GM21360 (cell line): ENCODE data around the gene DVL1.

ENCODE experiments used
- ATAC-seq: cut with Tn5 transposase; IDR thresholded peaks from one replicate; pipeline ENCODE4 v1.9.1; 2021; ENCODE audit warnings: mild to moderate bottlenecking, moderate library complexity; ENCODE audit not compliant: unreplicated experiment

DVL1 gene

DNA sequence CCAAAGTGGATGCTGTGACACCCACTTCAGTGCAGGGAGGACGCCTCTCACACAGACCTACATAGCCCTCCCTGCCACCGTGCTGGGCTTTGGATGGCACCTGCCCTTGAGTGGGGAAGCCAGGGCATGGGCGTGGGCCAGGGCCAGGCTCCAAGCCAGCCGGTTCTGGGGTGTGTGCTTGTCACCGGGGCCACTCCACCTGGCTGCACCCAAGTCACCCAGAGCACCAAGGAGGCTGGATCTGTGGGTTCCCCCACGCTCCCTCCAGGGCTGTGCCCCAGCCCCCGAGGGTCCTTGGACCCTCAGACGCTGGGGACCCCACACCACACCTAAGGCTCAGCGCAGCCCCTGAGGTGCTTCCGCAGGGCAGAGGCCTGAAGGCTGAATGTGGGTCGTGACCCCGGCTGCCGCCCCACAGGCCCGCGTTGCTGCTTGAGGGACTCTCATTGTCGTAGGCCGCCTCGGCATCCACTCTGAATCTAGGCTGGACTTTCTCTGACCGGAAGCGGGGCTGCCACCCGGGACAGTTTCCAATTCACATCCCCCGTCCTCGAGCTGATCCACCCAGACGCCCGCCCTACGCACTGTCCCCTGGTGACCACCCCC is 7.7 kb upstream of the DVL1 start:
- no peak for ATAC-seq

DNA sequence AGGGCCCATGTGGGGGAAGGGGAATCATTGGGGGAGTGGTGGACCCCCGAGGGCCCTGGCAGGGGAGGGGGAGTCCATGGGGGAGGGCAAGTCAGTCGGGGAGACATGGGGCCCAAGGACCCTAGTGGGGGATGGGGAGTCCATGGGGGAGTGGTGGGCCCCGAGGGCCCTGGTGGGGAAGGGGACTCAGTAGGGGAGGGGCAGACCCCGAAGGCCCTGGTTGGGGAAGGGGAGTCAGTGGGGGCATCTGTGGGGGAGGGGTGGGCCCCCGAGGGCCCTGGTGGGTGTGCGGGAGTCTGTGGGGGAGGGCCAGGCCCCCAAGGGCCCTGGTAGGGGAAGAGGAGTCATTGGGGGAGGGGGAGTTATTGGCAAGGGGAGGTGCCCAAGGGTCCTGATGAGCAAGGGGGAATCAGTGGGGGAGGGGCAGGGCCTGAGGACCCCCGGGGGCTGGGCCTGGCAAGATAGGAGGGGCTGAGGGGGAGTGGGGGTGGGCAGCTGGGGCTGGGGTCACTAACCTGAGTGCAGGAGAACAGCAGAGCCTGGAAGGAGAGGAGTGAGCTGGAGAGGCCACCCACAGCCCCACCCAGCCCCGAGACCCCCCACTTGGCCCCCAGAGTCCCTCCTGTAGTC is 7.1 kb upstream of the DVL1 start:
- no peak for ATAC-seq

DNA sequence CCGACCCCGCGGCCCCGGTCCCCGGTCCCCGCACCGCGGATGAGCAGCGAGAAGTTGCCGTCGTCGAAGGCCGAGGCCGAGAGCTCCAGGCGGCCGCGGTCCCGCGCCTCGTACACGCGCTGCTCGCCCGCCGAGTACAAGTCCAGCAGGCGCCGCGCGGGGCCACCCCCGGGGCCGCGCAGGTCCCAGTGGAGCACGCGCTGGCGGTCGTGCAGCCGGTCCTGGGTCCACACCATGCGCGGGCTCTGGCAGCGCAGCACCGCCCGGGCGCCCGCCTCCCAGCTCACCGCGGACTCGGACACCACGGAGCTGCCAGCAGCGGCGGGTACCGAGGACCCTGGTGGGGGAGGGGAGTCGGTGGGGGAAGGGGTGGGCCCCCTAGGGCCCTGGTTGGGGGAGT is 6.2 kb upstream of the DVL1 start:
- no peak for ATAC-seq

DNA sequence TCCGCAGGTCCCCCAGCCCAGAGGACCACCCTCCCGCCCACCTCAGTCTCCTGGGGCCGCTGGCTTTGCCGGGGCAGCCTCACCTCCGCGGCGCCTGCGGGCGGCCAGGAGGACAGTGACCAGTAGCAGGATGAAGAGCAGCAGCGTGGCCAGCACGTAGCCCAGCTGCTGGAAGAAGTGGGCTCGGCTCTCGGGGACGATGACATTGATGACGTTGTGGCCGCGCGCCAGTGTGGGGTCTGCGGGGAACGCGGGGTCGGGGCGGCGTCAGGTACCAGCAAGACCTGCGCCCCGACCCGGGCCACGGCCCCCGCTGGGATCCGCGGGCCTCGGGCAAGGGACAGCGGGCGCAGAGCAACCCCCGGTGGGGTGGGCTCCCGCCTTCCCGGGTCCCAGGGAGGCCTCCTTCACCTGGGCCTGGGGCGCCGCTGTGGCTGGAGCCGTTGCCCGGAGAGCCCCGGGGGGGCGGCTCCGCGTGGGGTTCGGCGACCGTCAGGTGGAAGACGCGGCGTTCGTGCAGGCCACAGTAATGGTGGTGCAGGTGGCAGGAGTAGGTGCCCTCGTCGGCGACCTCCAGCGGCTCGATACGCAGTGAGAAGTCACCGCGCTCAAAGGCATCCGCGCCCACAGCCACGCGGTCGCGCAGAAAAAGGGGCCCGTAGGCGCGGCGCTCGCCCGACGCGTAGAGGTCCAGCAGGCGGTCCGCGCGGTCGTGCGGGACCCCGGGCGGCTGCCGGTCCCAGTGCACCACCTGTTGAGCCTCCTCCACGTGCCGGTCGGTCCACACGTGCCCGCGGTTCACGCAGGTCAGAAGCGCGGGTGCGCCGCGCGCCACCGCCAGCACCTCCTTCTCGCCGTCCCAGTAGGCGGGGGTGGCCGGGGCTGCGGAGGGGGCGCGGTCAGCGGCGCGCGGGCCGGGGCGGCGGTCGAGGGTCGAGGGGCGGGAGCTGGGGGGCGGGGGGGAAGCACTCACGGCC is 5.3 kb upstream of the DVL1 start:
- no peak for ATAC-seq

DNA sequence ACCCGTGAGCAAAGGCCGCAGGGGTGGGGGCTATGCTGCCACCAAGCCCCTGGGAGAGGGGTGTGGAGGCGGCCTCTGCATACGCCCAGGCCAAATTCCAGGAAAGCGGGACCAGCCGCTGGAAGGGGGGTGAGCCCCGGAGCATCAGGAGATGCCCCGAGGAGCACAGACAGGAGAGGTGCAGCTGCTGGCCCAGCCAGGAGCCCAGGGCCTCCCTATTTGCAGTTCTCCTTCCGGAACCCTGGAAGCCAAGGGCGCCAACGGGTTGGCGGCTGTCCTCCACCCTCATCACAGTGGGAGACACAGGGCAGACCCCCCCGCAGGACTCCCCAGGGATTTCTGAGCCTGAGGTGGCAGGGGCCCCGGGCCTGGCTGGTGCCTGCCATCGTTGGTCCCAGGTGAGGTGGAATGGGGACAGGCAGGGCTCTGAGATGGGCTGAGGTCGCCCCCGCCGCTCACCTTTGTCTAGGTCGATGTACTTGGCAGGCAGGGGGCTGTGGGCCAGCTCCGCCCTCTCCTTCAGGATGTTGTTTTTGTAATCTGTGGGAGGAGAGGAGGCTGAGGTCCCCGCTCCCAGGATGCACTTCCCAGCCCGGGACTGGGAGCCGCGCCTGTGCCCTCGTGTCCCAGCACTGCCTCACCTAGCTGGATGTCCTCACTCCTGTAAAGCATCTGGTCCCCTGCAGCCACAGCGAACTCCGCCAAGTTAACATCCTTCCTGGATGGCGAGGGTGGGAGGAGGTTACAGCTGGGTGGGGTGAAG is 4.4 kb upstream of the DVL1 start:
- no peak for ATAC-seq

DNA sequence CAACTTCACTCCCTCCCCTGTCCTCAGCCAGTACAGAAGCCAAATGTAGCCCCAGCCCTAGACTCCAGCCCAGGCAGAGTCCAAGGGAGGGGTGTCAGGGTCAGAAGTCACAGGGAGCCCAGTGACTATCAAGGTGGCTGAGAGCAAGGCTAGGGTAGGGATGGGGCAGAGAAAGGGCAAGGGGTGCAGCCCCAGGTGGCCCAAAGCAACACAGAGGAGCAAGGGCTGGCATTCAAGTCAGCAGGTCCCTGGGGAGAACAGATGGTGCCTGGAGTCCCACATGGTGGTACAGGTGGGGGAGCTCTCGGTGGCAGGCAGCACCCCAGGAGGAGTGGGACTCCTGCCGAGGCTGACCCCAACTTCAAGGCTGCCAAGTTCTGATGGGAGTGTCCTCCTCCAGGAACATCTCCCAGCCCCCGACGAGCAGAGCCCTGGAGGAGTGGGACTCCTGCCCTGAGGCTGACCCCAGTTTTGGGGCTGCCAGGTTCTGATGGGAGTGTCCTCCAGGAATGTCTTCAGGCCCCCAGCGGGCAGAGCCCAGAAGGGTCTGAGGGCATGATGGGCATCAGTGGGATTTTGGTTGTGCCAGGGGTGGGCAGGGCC is 3.7 kb upstream of the DVL1 start:
- no peak for ATAC-seq

DNA sequence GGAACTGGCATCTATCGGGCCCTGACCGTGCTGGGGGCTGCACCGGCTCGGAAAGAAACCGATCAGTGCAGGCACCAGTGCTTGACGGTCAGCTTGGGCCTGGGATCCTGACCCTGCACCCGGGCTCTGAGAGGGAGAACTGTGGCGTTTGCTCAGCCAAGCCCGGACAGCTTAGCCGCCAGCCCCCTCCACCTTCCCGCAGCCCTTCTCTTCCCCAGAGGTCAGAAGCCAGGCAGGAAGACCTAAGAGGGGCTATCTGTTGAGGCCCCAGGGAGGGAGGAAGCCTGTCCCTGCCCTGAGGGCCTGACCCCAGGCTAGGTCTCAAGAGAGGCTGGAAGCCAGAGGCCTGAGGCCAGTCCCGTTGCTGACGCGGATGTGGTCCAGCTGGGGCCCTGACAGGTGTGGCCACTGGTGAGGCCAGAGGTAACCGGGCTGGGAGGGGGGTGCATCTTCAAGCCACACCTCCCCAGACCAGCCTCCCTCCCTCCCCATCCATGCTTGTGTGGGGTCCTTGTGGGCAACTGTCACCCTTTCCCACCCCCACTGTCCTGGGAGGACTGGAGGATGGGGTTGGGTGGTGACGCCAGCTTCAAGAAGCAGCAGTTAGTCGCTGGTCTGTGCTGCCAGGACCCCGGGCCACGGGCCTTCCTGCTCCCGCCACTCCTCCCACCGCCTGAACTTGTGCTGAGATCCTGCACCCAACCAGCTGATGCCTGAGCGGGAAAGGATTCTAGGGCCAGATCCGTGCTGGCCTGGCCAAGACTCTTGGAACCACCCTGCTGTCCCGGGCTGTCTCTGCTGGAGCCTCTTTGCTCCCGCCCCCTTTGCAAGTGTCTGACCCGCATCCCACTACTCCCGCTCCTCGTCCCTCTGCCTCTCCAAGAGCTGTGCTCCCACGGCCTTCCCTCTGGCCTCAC is 2.6 kb upstream of the DVL1 start:
- ATAC-seq = no peak

DNA sequence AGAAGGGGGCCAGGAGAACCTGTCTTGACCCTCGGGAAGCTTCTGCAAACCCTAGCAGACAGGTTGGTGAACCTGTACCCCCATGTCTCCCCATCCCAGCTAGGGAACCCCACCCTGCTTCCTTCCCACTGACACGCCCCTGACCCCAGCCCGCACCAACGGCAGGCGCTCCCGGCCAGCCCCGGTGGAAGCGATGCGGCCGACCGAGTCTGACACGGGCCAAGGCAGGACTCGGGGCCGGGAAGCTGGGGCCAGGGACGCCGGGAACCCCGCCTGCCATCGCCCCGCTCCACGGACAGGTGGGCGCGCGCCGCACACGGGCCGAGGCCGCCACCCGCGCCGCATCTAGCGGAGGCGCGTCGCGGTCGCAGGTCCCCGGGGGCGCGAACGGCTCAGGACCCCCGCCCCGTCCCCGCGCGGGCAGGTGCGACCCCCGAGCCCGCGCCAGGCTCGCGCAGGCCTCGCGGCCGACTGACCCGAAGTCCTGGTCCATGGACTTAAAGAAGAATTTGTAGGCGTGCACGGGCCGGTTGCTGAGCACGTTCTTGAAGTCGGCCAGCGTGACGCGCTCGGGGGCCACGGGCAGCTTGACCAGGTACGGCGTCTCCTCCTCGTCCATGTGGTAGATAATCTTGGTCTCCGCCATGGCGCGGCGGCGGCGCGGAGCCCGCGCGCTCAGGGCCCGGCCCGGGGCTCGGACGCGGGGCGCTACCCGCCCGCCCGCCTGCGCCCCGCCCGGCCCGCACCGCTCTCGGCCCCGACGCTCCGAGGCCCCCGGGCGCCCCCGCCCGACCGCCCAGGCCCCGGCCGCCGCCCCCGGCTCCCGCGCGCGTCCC is 580 bp downstream of the DVL1 start:
- ATAC-seq = peak; percentile 23

DNA sequence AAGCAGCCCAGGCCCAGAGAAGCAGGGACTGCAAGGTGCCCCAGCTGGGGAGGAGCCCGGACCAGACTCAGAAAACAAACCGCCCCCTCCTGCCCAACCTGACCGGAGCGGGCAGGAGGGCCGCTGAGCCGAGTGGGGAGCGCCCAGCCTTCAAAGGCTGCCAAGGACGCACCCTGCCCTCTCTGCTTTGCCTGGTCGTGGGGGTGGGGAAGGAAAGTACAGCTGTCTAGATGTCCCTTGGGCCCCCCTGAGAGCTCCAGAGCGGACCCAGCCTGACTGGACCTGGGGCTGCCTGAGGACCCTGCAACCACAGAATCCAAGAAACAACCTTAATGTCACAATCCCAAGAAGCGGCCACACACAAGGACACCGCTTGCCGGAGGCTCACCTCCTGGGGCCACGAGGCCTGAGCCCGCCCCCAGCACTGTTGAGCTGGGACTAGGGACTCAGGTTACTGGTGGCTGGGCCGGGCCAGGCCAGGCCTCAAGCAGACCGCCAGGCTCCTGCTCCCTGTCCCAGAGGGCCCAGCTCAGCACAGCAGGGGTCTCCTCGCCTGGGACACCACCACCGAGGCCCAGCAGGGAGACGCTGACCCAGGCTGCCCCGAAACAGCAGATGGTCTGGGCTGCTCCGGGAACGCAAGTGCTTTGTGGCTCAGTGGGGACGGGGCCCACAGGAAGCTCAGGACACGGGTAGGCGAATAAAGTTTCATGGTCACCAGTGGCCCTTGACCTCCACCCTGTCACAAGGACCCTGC is 1.4 kb downstream of the DVL1 start:
- ATAC-seq = no peak

DNA sequence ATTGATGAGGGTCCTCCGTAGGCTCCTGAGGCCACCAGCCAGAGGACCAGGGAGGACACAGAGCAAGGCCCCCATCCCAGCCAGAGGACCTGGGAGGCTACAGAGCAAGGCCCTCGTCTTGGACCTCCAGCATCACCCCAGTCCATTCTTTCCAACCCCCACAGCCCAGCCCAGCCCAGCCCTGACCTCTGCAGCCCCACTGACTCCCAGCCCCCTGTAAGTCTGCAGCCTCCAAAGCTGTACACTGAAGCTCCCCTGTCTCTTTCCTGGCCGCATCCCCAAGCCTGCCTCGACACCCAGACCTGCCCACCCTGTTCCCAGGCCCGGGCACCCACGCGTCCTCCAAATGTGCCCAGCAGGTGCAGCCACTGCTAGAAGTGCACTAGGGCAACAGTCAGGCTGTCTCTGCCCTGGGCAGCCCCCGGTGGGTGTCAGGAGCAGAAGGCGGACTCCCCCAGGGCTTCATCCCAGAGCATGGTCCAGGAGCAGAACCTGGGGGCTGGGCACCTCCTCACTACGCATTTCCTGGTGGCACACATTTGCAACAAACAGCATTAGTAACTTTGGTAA is 2.1 kb downstream of the DVL1 start:
- no peak for ATAC-seq

DNA sequence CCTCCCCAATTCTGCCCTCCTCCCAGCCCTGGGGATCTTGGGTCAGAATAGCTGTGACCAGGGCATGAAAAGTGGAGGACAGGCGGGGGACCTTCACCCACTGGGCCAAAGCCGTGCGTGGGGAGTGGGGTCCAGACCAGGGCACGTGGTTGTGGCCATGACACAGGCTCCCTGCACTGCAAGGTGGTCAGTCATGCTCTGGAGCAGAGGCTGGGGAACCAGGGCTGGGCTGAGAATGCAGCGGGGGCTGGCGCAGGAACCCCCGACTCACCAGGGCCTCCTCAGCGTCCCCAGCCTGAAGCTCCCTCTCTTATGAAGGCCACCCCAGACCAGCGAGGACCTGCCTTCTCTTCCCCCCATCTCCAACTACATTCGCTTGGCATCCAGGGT is 2.7 kb downstream of the DVL1 start:
- ATAC-seq = no peak

DNA sequence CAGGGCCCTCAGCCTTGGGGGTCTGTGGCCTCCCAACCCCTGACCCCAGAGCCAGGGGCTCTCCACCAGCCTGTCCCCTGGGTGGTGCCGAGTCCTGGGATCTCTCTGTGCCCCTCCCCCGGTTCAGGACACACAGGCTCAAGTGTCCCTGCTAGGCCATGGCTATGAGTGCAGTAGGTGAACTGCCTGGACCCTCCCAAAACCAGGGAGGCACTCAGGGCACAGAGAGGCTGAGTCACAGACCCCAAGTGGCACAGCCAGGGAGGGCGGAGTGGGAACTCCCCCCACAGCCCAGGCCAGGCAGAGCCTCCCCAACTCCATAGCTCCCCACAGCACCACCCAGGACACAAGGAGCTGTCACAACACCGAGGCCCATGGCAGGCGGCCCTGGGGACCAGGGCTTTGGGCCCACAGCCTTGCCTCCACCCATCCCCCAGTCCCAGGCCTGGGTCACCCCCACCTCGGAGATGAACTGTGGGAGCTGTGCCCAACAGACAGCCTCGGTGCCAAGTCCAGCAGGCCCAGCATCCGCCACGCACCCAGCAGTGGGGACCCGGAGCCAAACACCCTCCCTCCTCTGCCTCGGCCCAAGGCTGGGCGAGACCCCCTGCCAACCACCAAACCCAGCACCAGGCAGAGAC is 3.2 kb downstream of the DVL1 start:
- ATAC-seq = no peak

DNA sequence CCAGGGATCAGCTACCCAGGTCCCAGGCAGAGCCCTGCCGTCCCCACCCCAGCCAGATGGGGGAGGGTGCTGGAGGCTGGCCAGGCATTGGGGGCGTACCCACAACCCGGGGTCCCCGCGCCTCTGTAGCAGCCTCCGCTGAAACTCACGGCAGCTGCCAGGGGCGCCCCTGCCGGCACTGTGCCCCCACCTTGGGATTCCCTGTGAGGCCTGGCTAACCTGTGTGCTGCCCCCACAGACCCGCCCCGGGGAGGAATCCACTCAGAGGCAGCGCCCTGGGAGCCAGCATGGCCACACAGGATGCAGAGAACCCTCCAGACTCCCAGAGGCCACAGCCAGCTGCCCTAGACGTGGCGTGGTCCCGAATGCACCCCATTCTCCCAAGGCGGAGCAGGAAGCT is 3.8 kb downstream of the DVL1 start:
- ATAC-seq = no peak

DNA sequence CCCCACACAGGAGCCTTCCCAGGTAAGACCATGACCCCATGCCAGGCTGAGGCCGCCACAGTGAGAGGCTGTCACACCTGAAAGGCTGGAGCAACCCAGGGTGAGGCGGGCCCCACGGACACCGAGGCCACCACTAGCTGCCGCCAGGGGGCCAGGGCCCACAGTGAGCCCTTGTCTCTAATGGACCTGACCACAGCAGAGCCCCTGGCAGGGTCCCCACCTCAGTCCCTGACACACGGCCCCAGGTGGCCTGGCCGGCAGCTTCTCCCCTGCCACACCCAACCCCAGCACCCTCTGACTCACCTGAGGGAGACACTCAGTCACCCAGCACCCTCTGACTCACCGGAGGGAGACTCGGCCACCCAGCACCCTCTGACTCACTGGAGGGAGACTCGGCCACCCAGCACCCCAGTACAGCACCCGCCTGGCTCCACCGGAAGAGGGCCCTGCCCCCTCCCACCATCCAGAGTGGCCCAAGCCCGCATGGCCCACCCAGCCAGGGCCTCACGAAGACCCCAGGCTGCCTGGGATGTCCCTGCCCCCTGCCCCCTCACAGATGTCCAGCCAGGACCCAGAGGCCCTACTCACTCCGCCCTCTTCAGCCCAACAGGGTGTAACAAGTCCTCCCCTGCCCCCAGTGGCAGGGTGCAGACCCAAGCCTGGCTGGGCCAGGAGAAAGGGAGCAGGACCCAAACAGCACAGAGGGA is 4.4 kb downstream of the DVL1 start:
- no peak for ATAC-seq

DNA sequence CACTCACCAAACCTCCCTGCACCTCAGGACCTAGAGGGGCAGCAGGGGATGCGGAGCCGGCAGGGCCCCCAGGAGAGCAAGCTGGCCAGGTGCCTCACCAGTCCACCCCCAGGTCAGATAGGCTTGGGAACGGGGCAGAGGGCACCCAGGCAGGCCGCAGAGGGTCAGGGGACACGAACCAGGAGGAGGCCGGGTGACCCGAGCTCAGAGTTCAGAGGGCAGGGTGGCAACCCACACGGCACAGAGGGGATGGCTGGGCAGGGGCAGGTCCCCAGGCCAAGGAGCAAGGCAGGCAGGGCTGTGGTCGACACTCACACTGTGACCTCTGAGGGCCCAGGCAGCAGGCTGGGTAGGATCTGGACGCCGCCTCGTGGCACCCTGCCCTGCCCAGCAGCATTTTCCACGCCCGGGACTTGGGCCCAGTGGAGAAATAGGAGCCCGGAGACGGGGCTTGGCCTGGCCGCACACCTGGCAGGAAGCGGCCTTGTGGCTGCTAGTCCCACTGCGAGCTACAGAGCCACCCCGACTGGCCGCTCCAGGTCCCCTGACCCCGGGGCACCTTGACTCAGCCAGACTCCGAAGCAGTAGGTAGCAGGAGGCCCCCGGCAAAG is 5.3 kb downstream of the DVL1 start:
- no peak for ATAC-seq

DNA sequence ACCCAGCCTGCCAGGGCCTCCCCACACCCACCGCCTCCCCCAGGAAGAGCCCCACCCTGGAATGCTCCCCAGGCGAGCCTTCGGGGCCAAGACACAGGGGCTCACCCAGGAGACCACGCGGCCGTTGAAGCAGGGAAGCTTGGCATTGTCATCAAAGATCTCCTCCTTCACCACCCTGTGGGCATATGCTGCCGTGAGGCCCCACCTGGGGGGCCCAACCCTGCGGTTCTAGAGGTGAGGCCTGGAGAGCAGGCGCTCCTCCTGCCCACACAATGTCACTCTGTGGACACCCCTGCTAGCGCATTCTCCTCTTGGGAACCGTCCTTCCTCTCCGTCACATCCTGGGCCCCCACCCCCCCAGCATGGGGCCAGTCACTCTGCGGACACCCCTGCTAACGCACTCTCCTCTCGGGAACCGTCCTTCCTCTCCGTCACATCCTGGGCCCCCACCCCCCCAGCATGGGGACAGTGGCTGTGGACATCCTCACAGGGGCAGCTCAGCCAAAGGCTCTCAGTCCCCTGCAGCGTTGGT is 6.6 kb downstream of the DVL1 start:
- ATAC-seq = no peak
